CD14-positive monocyte (primary cell): ENCODE results near the gene CTAG1A. TPM values are rescaled to one million over a fixed set of nuclear protein-coding genes. Genes with fewer than 3 reads are reported as not detected.
"Not testable (repeated sequence)": the region's sequence is repeated elsewhere in the genome, so short reads cannot be mapped to it uniquely, and the experiment has no call there.

Experiments
- DNase-seq, 3 donors: peaks; one replicate each; pipeline ENCODE4 v3.0.0-alpha.2; 2011 to 2022
- H2AFZ ChIP-seq: 2 replicates; pipeline ENCODE4 v1.6.0; 2012; ENCODE audit warnings: mild to moderate bottlenecking, low read depth, low read length, inconsistent platforms; ENCODE audit not compliant: insufficient read depth, poor library complexity, severe bottlenecking
- H3K27ac ChIP-seq, 2 donors: 1 replicate in 1 of 2; 2 replicates in 1 of 2; pipeline ENCODE4 v1.5.1; 2012 to 2013; ENCODE audit warnings: low read length in 2 of 2, control low read depth in 1 of 2, inconsistent platforms in 1 of 2, low read depth in 1 of 2, mild to moderate bottlenecking in 1 of 2
- H3K27me3 ChIP-seq, 2 donors: one replicate each; pipeline versions ENCODE4 v1.6.0 to v1.6.1; 2011 to 2013; ENCODE audit warnings: low read length in 2 of 2; ENCODE audit not compliant: control insufficient read depth in 2 of 2, insufficient read depth in 2 of 2
- H3K36me3 ChIP-seq, 2 donors: replicated peaks in 1 of 2; 1 replicate in 1 of 2; 2 replicates in 1 of 2; pipeline versions ENCODE4 v1.5.1 to v1.6.1; 2012 to 2013; ENCODE audit warnings: low read length in 2 of 2, control low read depth in 1 of 2, inconsistent platforms in 1 of 2, mild to moderate bottlenecking in 1 of 2; ENCODE audit not compliant: insufficient read depth in 2 of 2, control insufficient read depth in 1 of 2
- H3K4me1 ChIP-seq, 2 donors: 1 replicate in 1 of 2; 2 replicates in 1 of 2; pipeline versions ENCODE4 v1.5.1 to v1.6.1; 2012 to 2013; ENCODE audit warnings: low read length in 2 of 2, control low read depth in 1 of 2, inconsistent platforms in 1 of 2, mild to moderate bottlenecking in 1 of 2, moderate library complexity in 1 of 2; ENCODE audit not compliant: insufficient read depth in 2 of 2, control insufficient read depth in 1 of 2
- H3K4me2 ChIP-seq: replicated peaks from 2 replicates; pipeline ENCODE3; 2012; ENCODE audit warnings: low read length, moderate library complexity, mild to moderate bottlenecking; ENCODE audit not compliant: poor library complexity, severe bottlenecking; ENCODE audit errors: extremely low read depth
- H3K4me3 ChIP-seq, 3 experiments: fragments of 200-600 bp in 1 of 3; sonication (generic) in 1 of 3; replicated peaks in 1 of 3; 1 replicate in 2 of 3; 2 replicates in 1 of 3; pipeline ENCODE4 v1.5.1; 2011 to 2013; ENCODE audit warnings: low read length in 3 of 3, mild to moderate bottlenecking in 3 of 3, control low read depth in 2 of 3, low read depth in 2 of 3, inconsistent platforms in 1 of 3, moderate library complexity in 1 of 3
- H3K79me2 ChIP-seq: 2 replicates; pipeline ENCODE4 v1.6.0; 2012; ENCODE audit warnings: mild to moderate bottlenecking, control low read depth, inconsistent platforms, low read length, moderate library complexity; ENCODE audit not compliant: insufficient read depth
- H3K9ac ChIP-seq: 2 replicates; pipeline ENCODE4 v1.6.0; 2017; ENCODE audit warnings: low read length, mild to moderate bottlenecking; ENCODE audit not compliant: insufficient read depth, poor library complexity, severe bottlenecking
- H3K9me3 ChIP-seq, 2 donors: replicated peaks in 1 of 2; 1 replicate in 1 of 2; 2 replicates in 1 of 2; pipeline versions ENCODE4 v1.5.1 to v1.6.1; 2012 to 2013; ENCODE audit warnings: low read length in 2 of 2, control low read depth in 1 of 2; ENCODE audit not compliant: control insufficient read depth in 1 of 2, insufficient read depth in 1 of 2
- H4K20me1 ChIP-seq: 2 replicates; pipeline ENCODE4 v1.6.0; 2012; ENCODE audit warnings: mild to moderate bottlenecking, low read length, control low read depth, moderate library complexity; ENCODE audit not compliant: insufficient read depth
- H3K27ac Mint-ChIP-seq, 7 donors: one replicate each; pipeline ENCODE4 v1.8.0; 2020; ENCODE audit warnings: mild to moderate bottlenecking in 7 of 7, mixed read lengths in 7 of 7, moderate library complexity in 6 of 7, inconsistent platforms in 2 of 7
- H3K27me3 Mint-ChIP-seq, 3 donors: one replicate each; pipeline ENCODE4 v1.8.0; 2021 to 2022; ENCODE audit warnings: low read depth in 3 of 3, mild to moderate bottlenecking in 3 of 3, mixed read lengths in 3 of 3, moderate library complexity in 3 of 3, inconsistent platforms in 1 of 3
- H3K36me3 Mint-ChIP-seq, 2 donors: one replicate each; pipeline ENCODE4 v1.8.0; 2020; ENCODE audit warnings: mixed read lengths in 2 of 2, inconsistent platforms in 1 of 2, mild to moderate bottlenecking in 1 of 2
- H3K4me1 Mint-ChIP-seq: one replicate; pipeline ENCODE4 v1.8.0; 2020; ENCODE audit warnings: mild to moderate bottlenecking, mixed read lengths
- H3K4me3 Mint-ChIP-seq, 2 donors: one replicate each; pipeline ENCODE4 v1.8.0; 2020; ENCODE audit warnings: mild to moderate bottlenecking in 2 of 2, mixed read lengths in 2 of 2, moderate library complexity in 1 of 2
- H3K9me3 Mint-ChIP-seq, 7 donors: one replicate each; pipeline ENCODE4 v1.8.0; 2020 to 2022; ENCODE audit warnings: mixed read lengths in 7 of 7, mild to moderate bottlenecking in 6 of 7, moderate library complexity in 6 of 7, inconsistent platforms in 2 of 7
- CTCF ChIP-seq: fragments of 200-600 bp; IDR thresholded peaks from one replicate; pipeline ENCODE4 v1.8.0; 2022; ENCODE audit warnings: antibody characterized with exemption, mild to moderate bottlenecking
- WGBS: methylation state at CpG from one replicate; pipeline ENCODE4 v1.1.5; 2013; ENCODE audit warnings: missing lambda C conversion rate; ENCODE audit not compliant: insufficient coverage; 5-methylcytosine and 5-hydroxymethylcytosine counted together
- intact Hi-C, 2 donors: fragments of 100-400 bp; cut with micrococcal nuclease; formaldehyde crosslinking; loops; one replicate each; pipeline versions ENCODE4 v1.15.0 to v1.15.1; 2023
- polyA minus RNA-seq: library from RNA; depleted of rRNA, polyadenylated mRNA; stranded (reverse); fragments of >200 nt; gene quantifications from 2 replicates; pipeline ENCODE4 v1.2.3, GENCODE V29; 2012
- polyA plus RNA-seq, 3 donors: library from polyadenylated mRNA; depleted of rRNA in 1 of 3; unstranded in 2 of 3; stranded (reverse) in 1 of 3; fragments of 300-500 nt in 2 of 3; fragments of >200 nt in 1 of 3; fragmentation: Illumina TruSeq in 2 of 3; gene quantifications; 1 replicate in 2 of 3; 2 replicates in 1 of 3; pipeline ENCODE4 v1.2.3, GENCODE V29; 2012 to 2021
- total RNA-seq, 12 experiments: library from RNA in 1 of 12; stranded (reverse) in 1 of 12; fragments of 120-200 nt in 1 of 12; gene quantifications; one replicate each; pipeline ENCODE4 v1.2.4 and lab custom pipeline; 2013 to 2026; ENCODE audit warnings: mixed read lengths in 6 of 12, inconsistent platforms in 1 of 12

The CTAG1A gene
- not detected for total RNA-seq (2013)
- polyA plus RNA-seq (not detected), polyA minus RNA-seq (not detected in 2 replicates), total RNA-seq (lab: John Stamatoyannopoulos, UW) (0 reads per million in 11 experiments)

- H3K9me3 ChIP-seq, H3K4me1 Mint-ChIP-seq, intact Hi-C loops, H3K4me2 ChIP-seq, DNase-seq, H3K27ac ChIP-seq, H3K27me3 ChIP-seq, H3K4me3 Mint-ChIP-seq, H3K9me3 Mint-ChIP-seq, H3K4me1 ChIP-seq, H3K27me3 Mint-ChIP-seq, H4K20me1 ChIP-seq, H3K27ac Mint-ChIP-seq, H3K36me3 ChIP-seq, H3K4me3 ChIP-seq, H3K36me3 Mint-ChIP-seq, H2AFZ ChIP-seq, H3K79me2 ChIP-seq, H3K9ac ChIP-seq: not testable (repeated sequence)
- no CpG with 5 or more reads among the region's 39 CpGs for WGBS
These were observed at the start of gene CTAG1A for GRCh38 chrX:154584585-154585183. CTAG1A (plus strand) TSS chrX:154585133; CDS start chrX:154585207, 74 bp downstream.

GRCh38 chrX:154535892-154536291 is 49.0 kb upstream of the CTAG1A start:
- intact Hi-C loops = loop anchor here in 1 of 2 donors (2.0 kb wide), 1 partner anchor 163 kb away; no protein-coding TSS in a partner anchor
- 100% methylated on average over 1 of the region's 9 CpGs for WGBS
- Mint-ChIP-seq H3K4me3 (no peak overlapping the region), H3K27me3 (peaks cover 0 to 10% (median 0%) of the 10 kb centered on the region in 3 donors), H3K4me1 (peaks cover 10% of the 10 kb centered on the region), H3K9me3 (peaks cover 0 to 3% (median 0%) of the 10 kb centered on the region in 7 donors), H3K27ac (peak overlapping the region in 3 of 7 donors; percentile 30 to 41 (median 32)), H3K36me3 (peaks cover 41 to 75% of the 10 kb centered on the region in 2 donors)
- no peak for TF ChIP-seq CTCF
- H3K9me3 ChIP-seq = no peaks in the 10 kb centered on the region
- H4K20me1 ChIP-seq = peaks cover 27% of the 10 kb centered on the region
- H3K36me3 ChIP-seq = peaks cover 38 to 60% of the 10 kb centered on the region in 2 donors
- H3K4me2 ChIP-seq = no peak overlapping the region
- H3K4me1 ChIP-seq = peaks cover 10 to 14% of the 10 kb centered on the region in 2 donors
- peaks cover 38% of the 10 kb centered on the region for H3K79me2 ChIP-seq
- no peaks in the 10 kb centered on the region for H3K27me3 ChIP-seq
- no peak overlapping the region for H2AFZ ChIP-seq
- H3K27ac ChIP-seq = no peak overlapping the region
- DNase-seq = no peak
- no peak overlapping the region for H3K4me3 ChIP-seq
- H3K9ac ChIP-seq = no peak overlapping the region
